ENCODE data around the gene TERT. TPM values are rescaled to one million over a fixed set of nuclear protein-coding genes. Genes with fewer than 3 reads are reported as not detected.

TERT gene
- total and polyA plus RNA-seq, 2 of the 8 experiments (the other 6 are each of a cell fraction or from before 2014, with no cell fraction given) = 13.1 to 23.1 TPM

- Histone ChIP-seq H3K79me1 (ENCODE audit: low read depth, low read length) (peaks cover 7% of the 10 kb centered on the region; the same call in 1 of the 2 replicates), H2BK20ac (ENCODE audit: low read length) (no peak overlapping the region), H3K27ac (ENCODE audit: low read depth, low read length) (no peak overlapping the region), H3K23me2 (ENCODE audit: low read depth, low read length) (no peaks in the 10 kb centered on the region), H3K9me3 (ENCODE audit: insufficient read depth in 2 of 2, low read depth in 1 of 2, low read length in 1 of 2) (no peaks in the 10 kb centered on the region), H4K5ac (ENCODE audit: insufficient read length, low read depth, low read length) (no peak overlapping the region), H3K18ac (ENCODE audit: extremely low read depth, low read length) (no peak overlapping the region), H3K27me3 (replicated peaks in 1 of 4; ENCODE audit: control insufficient read depth in 3 of 4, extremely low read depth in 1 of 4, insufficient read depth in 3 of 4, low read length in 3 of 4) (no peaks in the 10 kb centered on the region), H3K4me2 (ENCODE audit: insufficient read depth in 1 of 2, low read depth in 2 of 2, low read length in 2 of 2) (no peak overlapping the region), H3K79me2 (ENCODE audit: control insufficient read depth in 1 of 2, insufficient read depth in 2 of 2, low read length in 2 of 2) (no peaks in the 10 kb centered on the region), H2BK5ac (ENCODE audit: low read depth, low read length) (no peak overlapping the region), H4K8ac (ENCODE audit: extremely low read depth, insufficient read depth, low read length) (no peak overlapping the region), H3K9ac (replicated peaks in 1 of 4; ENCODE audit: extremely low read depth in 1 of 4, low read depth in 3 of 4, low read length in 3 of 4) (no peak overlapping the region), H3K23ac (ENCODE audit: insufficient read length) (no peak overlapping the region), H2BK15ac (ENCODE audit: low read length) (no peak overlapping the region), H3K36me3 (ENCODE audit: control insufficient read depth in 2 of 4, insufficient read depth in 4 of 4, low read length in 3 of 4) (peaks cover 39 to 74% (median 61%) of the 10 kb centered on the region in 4 experiments), H2BK12ac (ENCODE audit: low read depth, low read length) (no peak overlapping the region), H3K4me1 (replicated peaks in 1 of 4; ENCODE audit: control insufficient read depth in 3 of 4, insufficient read depth in 4 of 4, low read length in 3 of 4) (no peaks in the 10 kb centered on the region), H2BK120ac (replicated peaks; ENCODE audit: low read depth, low read length) (no peak overlapping the region), H4K91ac (replicated peaks; ENCODE audit: insufficient read length, low read length) (no peak overlapping the region), H3K4ac (replicated peaks; ENCODE audit: insufficient read length, low read depth, low read length) (no peak overlapping the region), H3K14ac (ENCODE audit: insufficient read length) (no peak overlapping the region), H2AFZ (ENCODE audit: low read length) (no peak overlapping the region), H3K56ac (replicated peaks; ENCODE audit: insufficient read length, low read depth, low read length) (no peak overlapping the region), H4K20me1 (replicated peaks in 1 of 2; ENCODE audit: control insufficient read depth in 1 of 2, insufficient read depth in 2 of 2, low read length in 2 of 2) (peaks cover 12 to 27% of the 10 kb centered on the region in 2 experiments), H2AK5ac (ENCODE audit: low read depth, low read length) (no peak overlapping the region), H3K4me3 (ENCODE audit: extremely low read depth in 1 of 4, insufficient read depth in 2 of 4, low read depth in 3 of 4, low read length in 4 of 4) (no peak overlapping the region)
- FAIRE-seq (no peak), DNase-seq (ENCODE audit: low read depth in 1 of 2, low spot score in 2 of 2) (no peak)
- POLR2A ChIA-PET (ENCODE audit: partially characterized antibody) = interaction anchor here (0.7 to 1.1 kb wide), 2 partner anchors 12 to 49 kb away, joined by 3 read pairs; no protein-coding TSS in a partner anchor
- CTCF ChIA-PET (ENCODE audit: partially characterized antibody) = interaction anchor here (0.5 to 1.0 kb wide), 3 partner anchors 53 to 1410 kb away, joined by 3 read pairs; no protein-coding TSS in a partner anchor
- WGBS, 2 experiments (ENCODE audit: extremely low coverage in 1 of 2, insufficient coverage in 1 of 2, insufficient read length in 1 of 2, insufficient replicate concordance in 2 of 2, low coverage in 1 of 2, low lambda C conversion rate in 2 of 2, missing lambda C conversion rate in 1 of 2) = 89% methylated on average over 22 of the region's 22 CpGs; no CpG with 5 or more reads in 1 of the 2 experiments
- TF ChIP-seq CTCF (IDR thresholded peaks at IDR 0.05; ENCODE audit: control extremely low read depth in 1 of 3, insufficient read depth in 1 of 3, low read depth in 1 of 3, low read length in 3 of 3) = no peak
- no peak for TF ChIP-seq RFX5 (IDR thresholded peaks at IDR 0.05; ENCODE audit: borderline replicate concordance, low read depth, low read length)
- no peak for TF ChIP-seq EP300 (IDR thresholded peaks at IDR 0.05; ENCODE audit: borderline replicate concordance in 1 of 2, low read depth in 2 of 2, low read length in 2 of 2)
- no peak for TF ChIP-seq CHD2 (IDR thresholded peaks at IDR 0.05; ENCODE audit: low read length)
- no peak for TF ChIP-seq TCF12 (IDR thresholded peaks at IDR 0.05; ENCODE audit: low read depth, low read length)
- TF ChIP-seq CBX5 (IDR thresholded peaks at IDR 0.05; ENCODE audit: low read depth, low read length) = no peak
- TF ChIP-seq TEAD4 (IDR thresholded peaks at IDR 0.05; ENCODE audit: low read depth, low read length) = no peak
- no peak for TF ChIP-seq POLR2A (IDR thresholded peaks at IDR 0.05; ENCODE audit: control extremely low read depth in 1 of 2, low read depth in 2 of 2, low read length in 2 of 2)
- TF ChIP-seq HDAC2 (IDR thresholded peaks at IDR 0.05; ENCODE audit: borderline replicate concordance in 1 of 2, low read depth in 2 of 2, low read length in 2 of 2) = no peak
- TF ChIP-seq YY1 (IDR thresholded peaks at IDR 0.05; ENCODE audit: low read depth, low read length) = no peak
These were observed 42.8 kb upstream of the TERT start for GRCh38 chr5:1337489-1338195.
